H9 (cell line): ENCODE measurements around the gene MYO3A. TPM values are rescaled to one million over a fixed set of nuclear protein-coding genes. Genes with fewer than 3 reads are reported as not detected.

Source experiments
- DNase-seq: peaks from one replicate; pipeline ENCODE4 v3.0.0-alpha.2; 2017
- H2AFZ ChIP-seq: one replicate; pipeline ENCODE4 v1.6.1; 2013; ENCODE audit warnings: mild to moderate bottlenecking, low read length, control low read depth, moderate library complexity
- H2AK5ac ChIP-seq: 2 replicates; pipeline ENCODE4 v1.6.1; 2013; ENCODE audit warnings: low read length, control low read depth, mixed read lengths; ENCODE audit not compliant: insufficient read length
- H2BK120ac ChIP-seq: one replicate; pipeline ENCODE4 v1.6.1; 2013; ENCODE audit warnings: low read depth, mild to moderate bottlenecking, low read length, control low read depth, inconsistent platforms; ENCODE audit not compliant: poor library complexity, severe bottlenecking
- H2BK12ac ChIP-seq: 2 replicates; pipeline ENCODE4 v1.6.1; 2013; ENCODE audit warnings: low read length, control low read depth, mixed read lengths, low read depth; ENCODE audit not compliant: insufficient read length
- H2BK15ac ChIP-seq: 2 replicates; pipeline ENCODE4 v1.6.1; 2013; ENCODE audit warnings: low read depth, low read length, control low read depth
- H2BK20ac ChIP-seq: one replicate; pipeline ENCODE4 v1.6.1; 2013; ENCODE audit warnings: low read depth, mild to moderate bottlenecking, low read length, control low read depth, inconsistent platforms; ENCODE audit not compliant: poor library complexity, severe bottlenecking
- H2BK5ac ChIP-seq: 2 replicates; pipeline ENCODE4 v1.6.1; 2013; ENCODE audit warnings: low read length, control low read depth, mixed read lengths; ENCODE audit not compliant: insufficient read length
- H3K14ac ChIP-seq: 2 replicates; pipeline ENCODE4 v1.6.1; 2013; ENCODE audit warnings: low read length, control low read depth; ENCODE audit not compliant: insufficient read depth
- H3K18ac ChIP-seq: 2 replicates; pipeline ENCODE4 v1.6.1; 2013; ENCODE audit warnings: low read depth, mild to moderate bottlenecking, mixed read lengths, low read length, control low read depth; ENCODE audit not compliant: insufficient read length
- H3K23ac ChIP-seq: 2 replicates; pipeline ENCODE4 v1.6.1; 2013; ENCODE audit warnings: low read length, control low read depth, mixed read lengths, low read depth; ENCODE audit not compliant: insufficient read length
- H3K23me2 ChIP-seq: 2 replicates; pipeline ENCODE4 v1.6.1; 2013; ENCODE audit warnings: low read depth, mild to moderate bottlenecking, mixed read lengths, low read length, control low read depth; ENCODE audit not compliant: insufficient read length, poor library complexity, severe bottlenecking
- H3K27ac ChIP-seq: 2 replicates; pipeline ENCODE4 v1.5.1; 2013; ENCODE audit warnings: low read length, control low read depth, mixed read lengths, low read depth; ENCODE audit not compliant: insufficient read length
- H3K27me3 ChIP-seq: 2 replicates; pipeline ENCODE4 v1.6.1; 2013; ENCODE audit warnings: low read length, control low read depth, inconsistent platforms; ENCODE audit not compliant: insufficient read depth
- H3K4ac ChIP-seq: 2 replicates; pipeline ENCODE4 v1.6.1; 2013; ENCODE audit warnings: low read depth, mild to moderate bottlenecking, control low read depth, inconsistent platforms, low read length, moderate library complexity
- H3K4me1 ChIP-seq: 2 replicates; pipeline ENCODE4 v1.6.1; 2013; ENCODE audit warnings: low read length, control low read depth, inconsistent platforms; ENCODE audit not compliant: insufficient read depth
- H3K4me2 ChIP-seq: 2 replicates; pipeline ENCODE4 v1.6.1; 2013; ENCODE audit warnings: low read length, control low read depth, mixed read lengths; ENCODE audit not compliant: insufficient read length, insufficient read depth
- H3K56ac ChIP-seq: 2 replicates; pipeline ENCODE4 v1.6.1; 2013; ENCODE audit warnings: low read depth, mild to moderate bottlenecking, mixed read lengths, low read length, control low read depth; ENCODE audit not compliant: insufficient read length
- H3K79me1 ChIP-seq: 2 replicates; pipeline ENCODE4 v1.6.1; 2013; ENCODE audit warnings: low read depth, mild to moderate bottlenecking, moderate library complexity, low read length, control low read depth, inconsistent platforms; ENCODE audit not compliant: insufficient read depth, poor library complexity, severe bottlenecking
- H3K79me2 ChIP-seq: 2 replicates; pipeline ENCODE4 v1.6.1; 2013; ENCODE audit warnings: low read length, control low read depth, inconsistent platforms; ENCODE audit not compliant: insufficient read depth
- H3K9ac ChIP-seq: 2 replicates; pipeline ENCODE4 v1.6.1; 2013; ENCODE audit warnings: low read length, control low read depth, mixed read lengths; ENCODE audit not compliant: insufficient read length; ENCODE audit errors: extremely low read depth
- H3K9me3 ChIP-seq: one replicate; pipeline ENCODE4 v1.6.1; 2013; ENCODE audit warnings: low read depth, low read length, inconsistent platforms; ENCODE audit not compliant: control insufficient read depth
- H3T11ph ChIP-seq: one replicate; pipeline ENCODE4 v1.6.1; 2013; ENCODE audit warnings: mild to moderate bottlenecking, low read length, control low read depth, inconsistent platforms
- H4K20me1 ChIP-seq: one replicate; pipeline ENCODE4 v1.6.1; 2013; ENCODE audit not compliant: control insufficient read depth, insufficient read length, insufficient read depth
- H4K5ac ChIP-seq: 2 replicates; pipeline ENCODE4 v1.6.1; 2013; ENCODE audit warnings: low read depth, mild to moderate bottlenecking, mixed read lengths, low read length, control low read depth; ENCODE audit not compliant: insufficient read length
- H4K8ac ChIP-seq: replicated peaks from 2 replicates; pipeline ENCODE4 v1.6.1; 2013; ENCODE audit warnings: low read length, control low read depth, mixed read lengths, low read depth; ENCODE audit not compliant: insufficient read length
- H4K91ac ChIP-seq: 2 replicates; pipeline ENCODE4 v1.6.1; 2013; ENCODE audit warnings: low read depth, mild to moderate bottlenecking, moderate library complexity, mixed read lengths, low read length, control low read depth; ENCODE audit not compliant: insufficient read length
- H3K27ac Mint-ChIP-seq, 3 experiments: 2 replicates in 2 of 3; 3 replicates in 1 of 3; pipeline ENCODE4 v1.8.0; 2020 to 2021; ENCODE audit warnings: mixed read lengths in 3 of 3, mild to moderate bottlenecking in 1 of 3, moderate library complexity in 1 of 3
- H3K27me3 Mint-ChIP-seq: 2 replicates; pipeline ENCODE4 v1.8.0; 2021; ENCODE audit warnings: low read depth, mild to moderate bottlenecking, moderate library complexity, mixed read lengths
- H3K36me3 Mint-ChIP-seq, 3 experiments: 2 replicates in 2 of 3; 3 replicates in 1 of 3; pipeline ENCODE4 v1.8.0; 2020 to 2021; ENCODE audit warnings: low read depth in 3 of 3, mixed read lengths in 3 of 3; ENCODE audit not compliant: insufficient read depth in 1 of 3
- H3K4me1 Mint-ChIP-seq, 2 experiments: 2 replicates each; pipeline ENCODE4 v1.8.0; 2020; ENCODE audit warnings: mixed read lengths in 2 of 2
- H3K4me3 Mint-ChIP-seq, 2 experiments: 2 replicates in 1 of 2; 3 replicates in 1 of 2; pipeline ENCODE4 v1.8.0; 2020 to 2021; ENCODE audit warnings: mild to moderate bottlenecking in 2 of 2, mixed read lengths in 2 of 2, moderate library complexity in 1 of 2
- H3K9me3 Mint-ChIP-seq, 2 experiments: 2 replicates in 1 of 2; 3 replicates in 1 of 2; pipeline ENCODE4 v1.8.0; 2020; ENCODE audit warnings: mild to moderate bottlenecking in 2 of 2, mixed read lengths in 2 of 2, moderate library complexity in 1 of 2
- CTCF ChIP-seq: fragments of 200-600 bp; sonication (generic); conservative IDR thresholded peaks from 3 replicates; pipeline ENCODE4 v1.8.0; 2021; ENCODE audit warnings: antibody characterized with exemption, mild to moderate bottlenecking
- WGBS: extraction: QIAGEN DNeasy Blood & Tissue Kit; methylation state at CpG from one replicate; pipeline ENCODE4 v1.1.7; 2013; ENCODE audit warnings: missing lambda C conversion rate, low lambda C conversion rate, mixed read lengths; ENCODE audit not compliant: insufficient read length; ENCODE audit errors: extremely low coverage; 5-methylcytosine and 5-hydroxymethylcytosine counted together
- total RNA-seq: library from RNA; stranded (reverse); gene quantifications from 2 replicates; pipeline ENCODE4 v1.2.1, GENCODE V29; 2021

MYO3A gene
- total RNA-seq, 1 experiment from 2014 or later = 4.3 TPM

- Mint-ChIP-seq H3K27me3 (peaks cover 2% of the 10 kb centered on the region; the same call in 1 of the 2 replicates), H3K9me3 (peaks cover 5 to 15% of the 10 kb centered on the region in 2 experiments; a peak in 4 of 5 replicates), H3K27ac (peak overlapping the region in 1 of 3 experiments; percentile 47; a peak in 1 of 7 replicates), H3K36me3 (peaks cover 0 to 19% (median 1%) of the 10 kb centered on the region in 3 experiments; a peak in 4 of 7 replicates), H3K4me3 (no peak overlapping the region), H3K4me1 (peaks cover 20 to 21% of the 10 kb centered on the region in 2 experiments)
- no peak overlapping the region for H2BK5ac ChIP-seq
- H4K20me1 ChIP-seq = no peaks in the 10 kb centered on the region
- no peaks in the 10 kb centered on the region for H3K9me3 ChIP-seq
- no peak overlapping the region for H4K91ac ChIP-seq
- no peak overlapping the region for H3K56ac ChIP-seq
- H3K79me1 ChIP-seq = no peaks in the 10 kb centered on the region
- H3K23ac ChIP-seq = no peak overlapping the region
- no peak overlapping the region for H2AFZ ChIP-seq
- no peak overlapping the region for H3K9ac ChIP-seq
- no peak overlapping the region for H4K5ac ChIP-seq
- no peak overlapping the region for H3K14ac ChIP-seq
- no peak overlapping the region for H2BK15ac ChIP-seq
- no peak overlapping the region for H2BK12ac ChIP-seq
- H3K18ac ChIP-seq = no peak overlapping the region
- H2AK5ac ChIP-seq = no peak overlapping the region
- no peaks in the 10 kb centered on the region for H3K27me3 ChIP-seq
- no peak overlapping the region for H3K27ac ChIP-seq
- no peak for TF ChIP-seq CTCF
- no CpG with 5 or more reads among the region's 4 CpGs for WGBS
- H3K4me2 ChIP-seq = no peak overlapping the region
- no peak overlapping the region for H4K8ac ChIP-seq
- no peaks in the 10 kb centered on the region for H3K4me1 ChIP-seq
- no peak overlapping the region for H2BK20ac ChIP-seq
- no peak for DNase-seq
- no peak overlapping the region for H2BK120ac ChIP-seq
- no peak overlapping the region for H3T11ph ChIP-seq
- H3K4ac ChIP-seq = no peak overlapping the region
- no peaks in the 10 kb centered on the region for H3K79me2 ChIP-seq
- no peaks in the 10 kb centered on the region for H3K23me2 ChIP-seq
These were observed 147.4 kb downstream of the MYO3A start for GRCh38 chr10:26081459-26081858.
